IPS-NIHi7 (cell line): Measurements from ENCODE around the gene OR9A2.
"Not testable (repeated sequence)": the region's sequence is repeated elsewhere in the genome, so short reads cannot be mapped to it uniquely, and the experiment has no call there.

Experiments used
- DNase-seq: peaks from one replicate; pipeline ENCODE4 v3.0.0; 2012; ENCODE audit warnings: mixed read lengths; ENCODE audit errors: extremely low spot score

Gene OR9A2

DNA sequence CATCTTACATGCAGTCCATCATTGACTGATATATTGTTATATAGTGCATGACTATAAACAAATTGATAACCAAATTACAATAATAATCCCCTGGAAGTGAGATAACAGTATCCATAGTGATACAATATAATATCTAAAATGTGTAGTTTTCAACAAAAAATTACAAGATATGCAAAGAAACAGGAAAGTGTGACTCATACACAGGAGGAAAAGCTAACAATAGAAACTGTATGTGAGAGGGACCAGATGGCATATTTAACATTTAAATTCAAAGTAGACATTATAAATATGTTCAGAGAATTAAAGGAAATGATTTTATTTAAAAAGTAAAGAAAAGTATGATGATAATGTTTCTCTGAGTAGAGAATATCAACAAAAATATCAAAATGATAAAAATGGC, 8.0 kb downstream of the OR9A2 start:
- DNase-seq = no peak

DNA sequence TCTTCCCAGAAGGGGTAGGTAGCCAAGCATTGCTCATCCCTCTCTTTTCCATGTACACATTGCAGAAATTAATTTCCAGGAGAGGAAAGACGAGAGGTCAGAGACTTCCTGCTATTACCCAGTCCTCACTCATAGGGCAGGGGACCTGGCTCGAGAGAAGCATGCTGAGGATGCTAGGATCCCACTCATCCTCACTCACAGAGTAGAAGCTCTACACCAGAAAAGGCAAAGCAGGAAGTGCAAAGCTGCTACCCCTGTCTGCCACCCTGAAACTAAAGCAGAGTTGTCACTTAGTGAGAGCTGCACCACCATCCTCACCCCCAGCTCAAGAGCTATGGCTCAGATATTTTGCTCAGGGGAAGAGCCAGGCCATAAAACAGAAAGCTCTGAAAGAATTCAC, 9.9 kb downstream of the OR9A2 start:
- DNase-seq = no peak

GRCh38 chr7:143015926-143016490, 10.9 kb downstream of the OR9A2 start:
- no peak for DNase-seq

DNA sequence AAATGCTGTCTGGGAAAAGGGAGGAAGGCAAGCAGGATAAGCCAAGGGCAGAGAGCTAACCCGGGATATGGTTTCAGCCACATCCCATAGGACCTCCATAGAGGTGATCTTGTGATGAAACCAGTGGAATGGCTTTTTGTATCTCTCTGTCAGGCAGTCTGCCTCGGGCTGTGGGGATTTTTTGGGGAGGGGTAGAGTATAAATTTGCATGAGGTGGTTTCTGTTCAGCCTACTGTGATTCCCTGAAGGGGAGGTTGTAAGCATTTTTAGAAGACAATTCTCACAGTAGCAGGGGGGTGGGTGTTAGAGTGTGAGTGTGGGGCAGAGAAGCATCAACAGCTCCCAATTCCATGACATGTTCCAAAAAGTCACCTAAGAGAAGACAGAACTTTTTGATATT, 11.8 kb downstream of the OR9A2 start:
- DNase-seq = no peak

- no peak for DNase-seq
Observed at GRCh38 chr7:143013893-143014292, 13.0 kb downstream of the OR9A2 start.

DNA sequence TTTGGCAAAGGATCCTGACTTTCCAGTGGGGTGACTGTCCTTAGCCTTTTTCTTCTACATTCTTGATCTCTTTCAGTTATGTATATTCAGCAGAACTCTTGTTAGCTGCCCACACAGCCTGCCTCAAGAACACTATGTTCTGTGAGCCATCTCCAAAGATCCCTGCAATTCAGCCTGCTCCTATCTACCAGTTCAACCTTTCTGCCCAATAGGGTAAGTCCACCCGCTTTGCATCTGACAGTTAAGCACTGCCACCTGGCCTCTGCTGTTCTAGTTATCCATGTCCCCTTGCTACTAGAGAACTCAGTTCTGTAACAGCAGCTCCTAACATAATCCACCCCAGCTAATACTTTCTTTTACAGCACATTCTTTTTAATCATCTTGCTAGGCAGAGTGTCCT, 13.5 kb downstream of the OR9A2 start:
- no peak for DNase-seq

GRCh38 chr7:143012409-143012808, 14.5 kb downstream of the OR9A2 start:
- no peak for DNase-seq

DNA sequence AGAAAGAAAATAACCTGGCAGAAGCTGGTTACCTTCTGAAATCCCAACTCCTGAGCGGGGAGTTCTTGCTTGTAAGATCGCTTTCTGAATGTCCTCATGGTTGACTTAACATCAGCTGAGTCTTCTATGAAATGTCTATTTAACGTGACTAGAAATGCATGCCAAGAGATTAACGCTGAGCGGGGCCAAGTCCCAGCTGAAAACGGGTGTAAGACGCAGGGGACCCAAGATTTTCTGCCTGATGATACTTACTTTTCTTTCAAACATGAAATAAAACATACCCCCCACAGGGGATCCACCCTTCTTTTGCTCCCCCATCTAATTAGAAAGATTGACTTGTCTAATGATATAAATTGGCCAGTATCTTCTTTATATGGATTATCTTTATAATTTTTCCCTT, 14.9 kb downstream of the OR9A2 start:
- DNase-seq = no peak

DNA sequence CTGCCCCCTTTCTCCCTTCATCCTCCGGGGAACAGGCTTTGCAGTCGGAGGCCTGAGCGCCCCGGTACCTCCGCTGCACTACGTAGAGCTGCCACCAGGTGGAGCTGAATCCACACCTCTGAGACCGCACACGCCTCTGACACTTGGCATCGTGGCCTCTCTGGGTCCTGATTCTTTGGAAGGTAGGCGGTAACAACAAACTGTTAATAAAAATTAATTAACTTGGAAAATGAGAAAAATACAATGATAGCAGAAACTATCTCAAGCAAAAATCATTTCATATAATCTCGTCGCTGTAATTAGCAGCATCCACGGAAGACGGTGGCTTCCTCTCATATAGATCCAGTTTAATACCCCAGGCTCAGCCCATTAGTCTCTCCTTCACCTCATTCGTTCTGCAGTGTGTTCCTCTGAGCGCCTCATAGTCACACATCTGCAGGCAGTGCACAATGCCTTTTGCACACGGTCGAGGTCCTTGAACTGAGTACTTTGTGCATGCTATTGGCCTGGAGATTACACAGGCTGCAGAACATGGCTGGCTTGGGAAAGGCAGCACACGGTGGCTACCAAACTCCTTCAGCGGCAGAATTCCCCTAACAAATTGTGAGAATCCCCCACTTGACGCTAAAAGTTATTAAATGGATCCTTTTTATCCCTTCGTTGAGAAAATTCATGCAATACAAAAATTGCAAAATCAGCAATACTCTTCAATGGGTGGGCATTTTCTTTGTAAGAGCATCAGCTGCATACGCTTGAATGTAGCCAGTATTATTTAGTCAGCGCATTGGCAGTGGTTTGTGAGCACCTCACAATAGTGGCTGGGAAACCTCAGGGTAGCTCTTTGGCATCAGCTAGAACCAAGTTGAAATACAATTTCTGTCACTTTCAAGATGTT, 18.7 kb downstream of the OR9A2 start:
- DNase-seq = peak; percentile 87

GRCh38 chr7:143005632-143006260, 21.2 kb downstream of the OR9A2 start:
- DNase-seq = no peak

GRCh38 chr7:143003393-143004051, 23.4 kb downstream of the OR9A2 start:
- DNase-seq = peak; percentile 65

DNA sequence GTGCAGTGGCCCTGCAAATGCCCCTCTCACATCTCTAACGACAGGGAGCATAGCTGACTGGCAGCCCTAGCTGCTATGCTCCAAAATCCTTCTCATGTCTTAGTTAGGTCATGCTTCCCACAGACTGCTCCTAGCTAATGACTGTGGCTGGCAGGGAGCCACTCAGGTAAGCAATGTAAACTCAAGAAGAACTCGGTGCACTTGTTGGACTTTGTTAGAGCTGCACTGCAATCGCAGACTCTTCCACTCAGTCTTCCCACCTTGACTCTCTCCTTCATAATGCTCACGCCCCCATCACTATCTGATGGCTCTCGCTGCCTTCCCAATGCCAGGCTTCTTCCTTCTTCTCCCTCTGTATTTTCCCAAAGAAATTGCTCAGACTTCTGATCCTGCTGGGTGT, 24.0 kb downstream of the OR9A2 start:
- no peak for DNase-seq

DNA sequence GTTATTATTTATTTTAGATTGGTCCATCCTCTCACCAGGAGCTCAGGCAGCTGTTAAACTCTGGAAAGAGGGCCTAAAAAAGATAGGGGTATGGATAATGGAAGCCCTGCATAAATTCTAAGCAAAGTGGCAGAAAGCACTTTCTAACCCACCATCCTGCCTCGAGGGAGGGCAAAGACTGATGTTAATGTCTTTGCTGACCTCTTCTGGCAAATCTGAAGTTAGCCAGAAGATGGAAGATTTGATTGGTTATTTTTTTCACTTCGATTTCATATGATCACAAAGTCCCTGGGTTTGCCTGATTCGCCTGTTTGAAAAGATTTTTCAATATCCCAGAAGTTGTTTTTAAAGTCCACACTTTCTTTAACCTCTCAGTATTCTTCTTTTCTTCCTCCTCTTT, 24.8 kb downstream of the OR9A2 start:
- DNase-seq = peak; percentile 55

- no peak for DNase-seq
Observed at GRCh38 chr7:143000648-143001047, 26.3 kb downstream of the OR9A2 start.

DNA sequence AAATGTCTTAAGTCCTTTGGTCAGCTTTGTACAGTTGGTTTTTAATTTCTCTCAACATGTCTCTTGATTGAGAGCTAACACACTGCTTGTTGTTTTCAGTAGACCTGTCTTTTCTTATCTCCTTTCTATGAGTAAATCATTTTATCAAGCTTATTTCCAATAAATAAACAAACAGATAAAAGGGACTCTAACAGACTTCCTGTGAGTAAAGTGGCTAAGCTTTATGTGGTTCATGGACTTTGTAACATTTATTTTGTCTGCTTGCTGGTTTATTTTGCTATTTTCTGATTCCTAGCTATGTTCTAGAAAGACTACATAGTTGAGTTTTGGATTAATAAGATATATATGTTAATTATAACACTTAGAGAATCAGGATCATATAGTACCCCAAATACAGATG, 27.1 kb downstream of the OR9A2 start:
- DNase-seq = no peak

DNA sequence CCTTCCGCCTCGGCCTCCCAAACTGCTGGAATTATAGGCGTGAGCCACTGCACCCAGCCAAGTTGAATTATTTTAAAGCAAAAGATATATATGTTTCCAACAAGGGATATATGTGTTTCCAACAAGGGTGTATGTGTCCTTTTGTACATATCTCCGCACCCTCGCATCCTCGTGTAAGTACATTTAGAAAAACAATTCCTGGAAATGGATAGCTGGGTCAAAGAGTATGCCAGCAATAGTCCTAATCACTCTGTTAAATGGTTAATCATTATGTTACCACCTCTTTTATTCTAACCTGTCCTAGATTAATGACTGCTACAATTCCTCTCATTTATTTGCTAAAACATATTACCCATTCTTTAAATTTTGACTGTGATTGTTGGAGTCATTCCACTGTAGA, 28.0 kb downstream of the OR9A2 start:
- DNase-seq = no peak

DNA sequence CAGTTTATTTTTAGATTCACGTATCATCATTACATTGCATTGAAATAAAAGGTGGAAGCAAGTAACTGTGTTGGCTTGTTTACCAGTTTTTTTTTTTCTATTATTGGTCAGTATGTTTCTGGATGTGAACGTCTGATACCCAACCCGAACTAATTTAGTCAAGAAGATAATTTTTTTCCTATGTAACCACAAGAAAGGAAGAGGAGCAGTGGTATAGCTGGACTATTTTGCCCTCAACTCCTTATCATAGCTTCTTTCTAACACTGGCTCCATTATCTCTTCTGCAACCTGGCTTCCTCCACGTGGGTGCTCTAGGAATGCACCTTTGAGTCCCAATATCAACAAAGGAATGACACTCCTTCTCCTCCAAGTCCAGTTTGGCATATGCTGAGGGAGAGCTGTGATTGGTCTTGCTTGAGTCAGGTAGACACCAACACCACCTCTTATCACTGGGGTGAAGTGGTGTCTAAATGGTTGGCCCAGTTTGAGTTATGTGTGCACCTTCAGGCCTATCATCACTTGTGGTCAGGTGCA, 29.4 kb downstream of the OR9A2 start:
- no peak for DNase-seq

GRCh38 chr7:142992427-142992826, 34.5 kb downstream of the OR9A2 start:
- no peak for DNase-seq

GRCh38 chr7:142984297-142984696, 42.6 kb downstream of the OR9A2 start:
- DNase-seq = no peak

DNA sequence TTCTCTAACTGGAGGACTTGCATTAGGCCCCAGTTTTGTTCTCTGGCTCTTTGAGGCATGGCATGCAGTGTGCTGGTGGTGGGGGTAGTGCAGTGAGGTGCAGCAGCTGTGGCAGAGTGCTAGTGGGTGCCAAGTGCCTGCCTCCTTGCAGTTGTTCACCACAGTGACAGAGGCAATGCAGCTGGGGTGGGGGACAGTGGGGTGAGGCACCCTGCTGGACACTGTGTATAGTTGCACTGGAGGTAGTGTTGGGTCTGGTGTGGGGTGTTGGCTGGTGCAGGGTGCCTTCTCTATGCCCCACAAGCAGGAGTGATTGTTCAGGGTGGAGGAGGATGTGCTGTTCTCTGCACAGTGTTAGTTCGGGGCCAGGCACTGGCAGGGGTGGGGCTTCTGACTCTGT, 43.1 kb downstream of the OR9A2 start:
- no peak for DNase-seq

DNA sequence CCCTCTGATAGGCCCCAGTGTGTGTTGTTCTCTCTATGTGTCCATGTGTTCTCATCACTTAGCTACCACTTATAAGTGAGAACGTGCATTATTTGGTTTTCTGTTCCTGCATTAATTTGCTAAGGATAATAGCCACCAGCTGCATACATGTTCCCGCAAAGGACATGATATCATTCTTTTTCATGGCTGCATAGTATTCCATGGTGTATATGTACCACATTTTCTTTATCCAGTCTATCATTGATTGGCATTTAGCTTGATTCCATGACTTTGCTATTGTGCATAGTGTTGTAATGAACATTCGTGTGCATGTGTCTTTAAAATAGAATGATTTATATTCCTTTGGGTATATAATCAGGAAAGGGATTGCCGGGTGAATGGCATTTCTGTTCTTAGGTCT, 48.5 kb downstream of the OR9A2 start:
- not testable (repeated sequence) for DNase-seq
